Measurements from ENCODE around the gene PIEZO2.

GRCh38 chr18:11081009-11081532 lies 68.3 kb downstream of the PIEZO2 start:
- no peak for TF ChIP-seq CTCF (IDR thresholded peaks at IDR 0.05; ENCODE audit: insufficient read depth, low read depth, low read length)
- no peak for TF ChIP-seq EZH2 (IDR thresholded peaks at IDR 0.05; ENCODE audit: insufficient read depth, low read length)
